Prostate gland (tissue), 2 donors: ENCODE data around the gene PARVG. TPM values are rescaled to one million over a fixed set of nuclear protein-coding genes. Genes with fewer than 3 reads are reported as not detected.
A peak's percentile ranks its signal among the peaks of the same experiment; 100 is the strongest.

ENCODE experiments used
- DNase-seq: peaks from one replicate; pipeline ENCODE4 v3.0.0-alpha.2; 2019; ENCODE audit warnings: low spot score
- H3K27ac ChIP-seq, 2 donors: fragments of 200-600 bp; sonication (generic); 2 replicates each; pipeline ENCODE4 v1.5.1; 2017 to 2019
- H3K27me3 ChIP-seq: fragments of 200-600 bp; sonication (generic); replicated peaks from 2 replicates; pipeline ENCODE4 v1.5.1; 2019; ENCODE audit not compliant: insufficient read depth
- H3K36me3 ChIP-seq, 2 donors: fragments of 200-600 bp; sonication (generic); 1 replicate in 1 of 2; 2 replicates in 1 of 2; pipeline versions ENCODE4 v1.5.1 to v1.8.1; 2017 to 2019
- H3K4me1 ChIP-seq: fragments of 200-600 bp; sonication (generic); replicated peaks from 2 replicates; pipeline ENCODE4 v1.5.1; 2019
- H3K4me3 ChIP-seq, 2 donors: fragments of 200-600 bp; sonication (generic); 2 replicates each; pipeline ENCODE4 v1.5.1; 2017 to 2019
- H3K9me3 ChIP-seq: fragments of 200-600 bp; sonication (generic); 2 replicates; pipeline ENCODE4 v1.5.1; 2017
- POLR2A ChIP-seq: fragments of 450-650 bp; IDR thresholded peaks from one replicate; pipeline ENCODE4 v1.6.1; 2016; ENCODE audit warnings: antibody characterized with exemption, mild to moderate bottlenecking
- POLR2AphosphoS5 ChIP-seq: sonication (generic); formaldehyde crosslinking; IDR thresholded peaks from one replicate; pipeline ENCODE4 v1.6.1; 2017; ENCODE audit warnings: antibody characterized with exemption
- WGBS: methylation state at CpG from one replicate; pipeline ENCODE4 v1.1.5; 2018; 5-methylcytosine and 5-hydroxymethylcytosine counted together
- intact Hi-C: fragments of 100-400 bp; cut with DNase I; formaldehyde crosslinking; loops from one replicate; pipeline ENCODE4 v1.14.2; 2022
- total RNA-seq, 2 donors: library from RNA; depleted of rRNA; stranded (reverse); fragments of >200 nt; gene quantifications; one replicate each; pipeline ENCODE4 v1.1.0, GENCODE V29; 2016
- TF ChIP-seq, protein P1 (sequence below), 4 experiments: fragments of 200-600 bp in 2 of 4; fragments of 450-650 bp in 2 of 4; sonication (generic) in 2 of 4; IDR thresholded peaks; 1 replicate in 3 of 4; 2 replicates in 1 of 4; pipeline ENCODE4 v1.5.1; 2016 to 2019; ENCODE audit warnings: antibody characterized with exemption in 4 of 4, mild to moderate bottlenecking in 2 of 4, moderate library complexity in 2 of 4

Gene PARVG
- total RNA-seq, 2 donors from 2014 or later: 1.2 to 13.5 TPM

DNA sequence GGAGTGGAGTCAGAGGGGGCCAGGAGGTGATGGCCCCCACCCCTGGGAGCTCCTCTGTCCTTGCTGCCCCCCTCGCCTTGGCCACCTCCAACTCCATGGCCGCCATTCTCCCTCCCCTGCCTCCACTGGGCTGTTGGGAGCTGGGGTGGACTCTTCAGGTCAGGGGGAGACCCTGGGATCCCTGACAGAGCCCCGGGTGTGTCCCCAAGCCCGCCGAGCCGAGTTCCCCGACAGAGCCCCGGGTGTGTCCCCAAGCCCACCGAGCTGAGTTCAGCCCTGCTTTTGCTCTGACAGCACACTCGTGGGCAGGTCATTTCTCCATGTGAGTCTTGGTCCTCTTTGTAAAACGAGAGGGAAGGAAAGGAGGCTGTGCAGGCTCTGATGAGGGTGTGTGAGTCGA, 13.2 kb upstream of the PARVG start:
- H3K27me3 ChIP-seq: no peaks in the 10 kb centered on the region
- H3K9me3 ChIP-seq: no peaks in the 10 kb centered on the region
- H3K4me1 ChIP-seq: no peaks in the 10 kb centered on the region
- no peaks in the 10 kb centered on the region for H3K36me3 ChIP-seq
- no peak for DNase-seq
- WGBS: 93% methylated on average over 12 of the region's 12 CpGs
- H3K4me3 ChIP-seq: no peak overlapping the region
- TF ChIP-seq POLR2A (no peak), POLR2AphosphoS5 (no peak)
- TF ChIP-seq, protein P1, sequence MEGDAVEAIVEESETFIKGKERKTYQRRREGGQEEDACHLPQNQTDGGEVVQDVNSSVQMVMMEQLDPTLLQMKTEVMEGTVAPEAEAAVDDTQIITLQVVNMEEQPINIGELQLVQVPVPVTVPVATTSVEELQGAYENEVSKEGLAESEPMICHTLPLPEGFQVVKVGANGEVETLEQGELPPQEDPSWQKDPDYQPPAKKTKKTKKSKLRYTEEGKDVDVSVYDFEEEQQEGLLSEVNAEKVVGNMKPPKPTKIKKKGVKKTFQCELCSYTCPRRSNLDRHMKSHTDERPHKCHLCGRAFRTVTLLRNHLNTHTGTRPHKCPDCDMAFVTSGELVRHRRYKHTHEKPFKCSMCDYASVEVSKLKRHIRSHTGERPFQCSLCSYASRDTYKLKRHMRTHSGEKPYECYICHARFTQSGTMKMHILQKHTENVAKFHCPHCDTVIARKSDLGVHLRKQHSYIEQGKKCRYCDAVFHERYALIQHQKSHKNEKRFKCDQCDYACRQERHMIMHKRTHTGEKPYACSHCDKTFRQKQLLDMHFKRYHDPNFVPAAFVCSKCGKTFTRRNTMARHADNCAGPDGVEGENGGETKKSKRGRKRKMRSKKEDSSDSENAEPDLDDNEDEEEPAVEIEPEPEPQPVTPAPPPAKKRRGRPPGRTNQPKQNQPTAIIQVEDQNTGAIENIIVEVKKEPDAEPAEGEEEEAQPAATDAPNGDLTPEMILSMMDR (IDR thresholded peaks at IDR 0.05): no peak
- no peak overlapping the region for H3K27ac ChIP-seq
- intact Hi-C loops: no loop called here

DNA sequence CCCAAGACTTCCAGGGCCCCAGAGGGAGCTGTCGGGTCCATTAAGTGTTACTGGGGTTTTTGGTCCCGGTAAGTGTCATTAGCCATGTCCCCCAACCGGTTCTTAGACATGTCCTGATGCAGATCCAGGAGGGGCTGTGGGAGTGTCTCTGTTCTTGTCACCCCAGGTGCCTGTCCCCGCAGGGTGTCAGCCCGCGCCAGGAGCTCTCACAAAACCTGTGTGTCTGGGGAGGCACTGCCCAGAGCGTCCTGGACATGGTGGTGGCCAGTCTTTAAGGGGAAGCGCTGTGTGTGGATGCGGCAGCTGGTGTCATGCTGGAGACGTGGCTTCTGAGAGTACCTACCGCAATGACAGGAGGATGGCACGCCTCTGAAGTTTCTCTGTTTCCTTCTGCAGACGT, 12.5 kb upstream of the PARVG start:
- no peak for DNase-seq
- TF ChIP-seq POLR2AphosphoS5 (no peak), POLR2A (no peak)
- TF ChIP-seq, protein P1 (IDR thresholded peaks at IDR 0.05): no peak
- Histone ChIP-seq H3K4me3 (no peak overlapping the region), H3K4me1 (no peaks in the 10 kb centered on the region), H3K9me3 (no peaks in the 10 kb centered on the region), H3K36me3 (no peaks in the 10 kb centered on the region), H3K27me3 (no peaks in the 10 kb centered on the region), H3K27ac (no peak overlapping the region)
- WGBS: 80% methylated on average over 12 of the region's 13 CpGs
- intact Hi-C loops: no loop called here

DNA sequence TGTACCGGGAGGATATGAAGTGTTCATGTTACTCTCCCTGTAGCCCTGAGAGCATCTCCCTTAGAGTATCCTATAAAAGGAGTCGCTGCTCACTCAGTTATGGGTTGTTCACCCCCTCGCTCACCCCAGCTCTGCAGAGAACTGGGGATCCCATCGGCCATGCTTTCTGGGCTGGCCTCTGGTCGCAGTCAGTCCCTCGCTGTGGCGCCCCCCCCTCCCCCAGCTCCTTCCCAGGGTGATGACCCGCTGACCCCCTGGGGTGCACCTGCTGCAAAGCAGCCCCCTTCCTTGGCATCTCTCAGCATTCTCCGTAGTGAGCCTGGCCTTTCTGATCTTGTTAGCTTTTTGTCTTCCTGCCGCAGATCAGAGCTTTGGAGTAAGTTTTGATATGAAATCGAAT, 10.3 kb upstream of the PARVG start:
- no peak overlapping the region for H3K27ac ChIP-seq
- TF ChIP-seq, protein P1 (IDR thresholded peaks at IDR 0.05): no peak
- no peak for TF ChIP-seq POLR2A
- no peak for TF ChIP-seq POLR2AphosphoS5
- no peaks in the 10 kb centered on the region for H3K4me1 ChIP-seq
- H3K36me3 ChIP-seq: no peaks in the 10 kb centered on the region
- H3K9me3 ChIP-seq: no peaks in the 10 kb centered on the region
- intact Hi-C loops: no loop called here
- WGBS: 87% methylated on average over 11 of the region's 11 CpGs
- no peaks in the 10 kb centered on the region for H3K27me3 ChIP-seq
- no peak for DNase-seq
- H3K4me3 ChIP-seq: no peak overlapping the region

DNA sequence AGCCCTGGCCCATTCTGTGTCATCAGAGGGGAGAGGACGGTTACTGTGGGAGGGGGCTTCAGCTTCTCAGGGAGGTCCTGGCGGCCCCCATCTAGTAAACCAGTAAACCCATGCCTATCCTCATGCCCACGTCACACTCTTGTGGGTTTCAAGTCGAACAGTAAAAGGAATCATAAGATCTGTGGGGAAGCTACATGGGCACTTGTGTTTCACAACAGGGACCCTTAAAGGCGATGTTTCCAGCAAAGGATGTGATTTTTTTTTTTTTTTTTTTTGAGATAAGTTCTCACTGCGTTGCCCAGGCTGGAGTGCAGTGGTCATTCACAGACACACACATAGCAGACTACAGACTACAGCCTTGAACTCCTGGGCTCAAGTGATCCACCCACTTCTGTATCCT, 9.2 kb upstream of the PARVG start:
- Histone ChIP-seq H3K27ac (no peak overlapping the region), H3K27me3 (no peaks in the 10 kb centered on the region), H3K36me3 (no peaks in the 10 kb centered on the region), H3K4me1 (no peaks in the 10 kb centered on the region), H3K4me3 (no peak overlapping the region), H3K9me3 (no peaks in the 10 kb centered on the region)
- intact Hi-C loops: no loop called here
- WGBS: 85% methylated on average over 6 of the region's 6 CpGs
- TF ChIP-seq, protein P1 (IDR thresholded peaks at IDR 0.05): no peak
- TF ChIP-seq POLR2AphosphoS5 (no peak), POLR2A (no peak)
- DNase-seq: no peak

DNA sequence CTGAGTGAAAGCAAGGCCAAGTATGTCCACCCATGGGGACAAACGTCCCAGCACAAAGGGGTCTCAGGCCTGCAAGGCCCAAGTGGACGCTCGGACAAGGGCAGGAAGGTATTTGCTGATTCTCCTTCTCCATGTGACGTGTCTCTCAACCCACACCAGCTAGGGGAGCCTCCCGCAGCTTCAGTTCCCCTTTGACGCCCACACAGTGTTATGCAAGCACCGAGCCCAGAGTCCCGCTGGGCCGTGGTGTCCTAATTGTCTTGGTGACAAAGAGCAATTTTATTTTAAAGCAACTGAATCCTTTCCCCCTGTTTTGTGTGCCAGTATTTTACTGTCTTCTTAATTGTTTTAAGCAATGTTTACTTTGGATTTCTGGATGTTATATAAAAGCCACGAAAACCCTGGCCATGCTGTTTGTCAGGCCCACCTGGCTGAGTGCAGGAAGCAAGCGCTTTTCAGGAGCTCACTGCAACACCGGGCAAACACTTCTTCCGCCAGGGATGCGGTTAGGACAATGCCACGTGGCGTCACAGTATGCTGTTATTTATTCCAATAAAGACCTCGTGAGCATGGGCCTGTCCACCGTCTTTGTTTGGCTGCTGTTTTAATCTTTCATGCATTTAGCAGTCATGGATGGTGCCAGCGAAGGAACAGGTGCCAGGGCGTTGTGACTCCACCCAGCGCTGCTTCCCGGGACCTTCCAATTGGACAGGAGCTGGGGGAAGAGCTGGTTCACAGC, 8.2 kb upstream of the PARVG start:
- Histone ChIP-seq H3K27ac (no peak overlapping the region), H3K4me3 (no peak overlapping the region), H3K9me3 (no peaks in the 10 kb centered on the region), H3K36me3 (no peaks in the 10 kb centered on the region), H3K4me1 (no peaks in the 10 kb centered on the region), H3K27me3 (no peaks in the 10 kb centered on the region)
- DNase-seq: peak; percentile 35
- intact Hi-C loops: no loop called here
- WGBS: 36% methylated on average over 22 of the region's 22 CpGs
- peak; percentile 57 for TF ChIP-seq POLR2AphosphoS5
- no peak for TF ChIP-seq POLR2A
